ENCODE results near the gene RGS11.
"Not testable (repeated sequence)": the region's sequence is repeated elsewhere in the genome, so short reads cannot be mapped to it uniquely, and the experiment has no call there.

- TF ChIP-seq POLR2AphosphoS5 (IDR thresholded peaks at IDR 0.05); CTCF (IDR thresholded peaks at IDR 0.05; ENCODE audit: poor library complexity, severe bottlenecking): not testable (repeated sequence)
Observed at GRCh38 chr16:267562-267961, 8.2 kb downstream of the RGS11 start.

All from neural cell (in vitro differentiated cells).